ENCODE measurements around the gene RGS11.

The RGS11 gene

GRCh38 chr16:280991-281659 is 5.4 kb upstream of the RGS11 start:
- TF ChIP-seq TAF1 (IDR thresholded peaks at IDR 0.05; ENCODE audit: borderline replicate concordance, insufficient read depth, low read length) = no peak
- no peak for TF ChIP-seq POLR2AphosphoS5 (IDR thresholded peaks at IDR 0.05; ENCODE audit: low read depth, low read length)

- no peak for TF ChIP-seq FOXP2 (optimal IDR thresholded peaks at IDR 0.05; ENCODE audit: borderline replicate concordance, extremely low read depth, extremely low read length, insufficient read depth)
Measured at GRCh38 chr16:280552-280951, 4.8 kb upstream of the RGS11 start, which contains the start of gene ARHGDIG. TSS of gene ARHGDIG (plus strand) at chr16:280591. CDS start at chr16:280681, 90 bp downstream.

GRCh38 chr16:280005-280460 is 4.3 kb upstream of the RGS11 start:
- no peak for TF ChIP-seq FOXP2 (optimal IDR thresholded peaks at IDR 0.05; ENCODE audit: borderline replicate concordance, extremely low read depth, extremely low read length, insufficient read depth)
- no peak for TF ChIP-seq POLR2AphosphoS5 (IDR thresholded peaks at IDR 0.05; ENCODE audit: low read depth, low read length)
- TF ChIP-seq TAF1 (IDR thresholded peaks at IDR 0.05; ENCODE audit: borderline replicate concordance, insufficient read depth, low read length) = no peak

GRCh38 chr16:279531-279930 is 3.8 kb upstream of the RGS11 start:
- TF ChIP-seq FOXP2 (optimal IDR thresholded peaks at IDR 0.05; ENCODE audit: borderline replicate concordance, extremely low read depth, extremely low read length, insufficient read depth) (no peak), POLR2AphosphoS5 (IDR thresholded peaks at IDR 0.05; ENCODE audit: low read depth, low read length) (no peak), TAF1 (IDR thresholded peaks at IDR 0.05; ENCODE audit: borderline replicate concordance, insufficient read depth, low read length) (no peak), REST (IDR thresholded peaks at IDR 0.05; ENCODE audit: insufficient read depth in 1 of 2, low read depth in 2 of 2, low read length in 2 of 2) (no peak), SIN3A (IDR thresholded peaks at IDR 0.05; ENCODE audit: borderline replicate concordance, insufficient read depth, low read length) (no peak)

GRCh38 chr16:278863-279366 is 3.2 kb upstream of the RGS11 start:
- TF ChIP-seq FOXP2 (optimal IDR thresholded peaks at IDR 0.05; ENCODE audit: borderline replicate concordance, extremely low read depth, extremely low read length, insufficient read depth) = no peak
- TF ChIP-seq POLR2AphosphoS5 (IDR thresholded peaks at IDR 0.05; ENCODE audit: low read depth, low read length) = no peak
- no peak for TF ChIP-seq SIN3A (IDR thresholded peaks at IDR 0.05; ENCODE audit: borderline replicate concordance, insufficient read depth, low read length)
- no peak for TF ChIP-seq REST (IDR thresholded peaks at IDR 0.05; ENCODE audit: insufficient read depth in 1 of 2, low read depth in 2 of 2, low read length in 2 of 2)
- no peak for TF ChIP-seq TAF1 (IDR thresholded peaks at IDR 0.05; ENCODE audit: borderline replicate concordance, insufficient read depth, low read length)

GRCh38 chr16:276426-277077 is 808 bp upstream of the RGS11 start:
- TF ChIP-seq TAF1 (IDR thresholded peaks at IDR 0.05; ENCODE audit: borderline replicate concordance, insufficient read depth, low read length) (no peak), FOXP2 (optimal IDR thresholded peaks at IDR 0.05; ENCODE audit: borderline replicate concordance, extremely low read depth, extremely low read length, insufficient read depth) (no peak), POLR2AphosphoS5 (IDR thresholded peaks at IDR 0.05; ENCODE audit: low read depth, low read length) (no peak), REST (IDR thresholded peaks at IDR 0.05; ENCODE audit: insufficient read depth in 1 of 2, low read depth in 2 of 2, low read length in 2 of 2) (no peak), SIN3A (IDR thresholded peaks at IDR 0.05; ENCODE audit: borderline replicate concordance, insufficient read depth, low read length) (no peak)

All from PFSK-1 (cell line).